ENCODE measurements around the gene RASGRP3. TPM values are rescaled to one million over a fixed set of nuclear protein-coding genes. Genes with fewer than 3 reads are reported as not detected.

Gene RASGRP3
- total and polyA plus RNA-seq, 2 donors (not counting 3 experiments of a cell fraction or from before 2014, with no cell fraction given) = 16.0 to 39.6 TPM

DNA sequence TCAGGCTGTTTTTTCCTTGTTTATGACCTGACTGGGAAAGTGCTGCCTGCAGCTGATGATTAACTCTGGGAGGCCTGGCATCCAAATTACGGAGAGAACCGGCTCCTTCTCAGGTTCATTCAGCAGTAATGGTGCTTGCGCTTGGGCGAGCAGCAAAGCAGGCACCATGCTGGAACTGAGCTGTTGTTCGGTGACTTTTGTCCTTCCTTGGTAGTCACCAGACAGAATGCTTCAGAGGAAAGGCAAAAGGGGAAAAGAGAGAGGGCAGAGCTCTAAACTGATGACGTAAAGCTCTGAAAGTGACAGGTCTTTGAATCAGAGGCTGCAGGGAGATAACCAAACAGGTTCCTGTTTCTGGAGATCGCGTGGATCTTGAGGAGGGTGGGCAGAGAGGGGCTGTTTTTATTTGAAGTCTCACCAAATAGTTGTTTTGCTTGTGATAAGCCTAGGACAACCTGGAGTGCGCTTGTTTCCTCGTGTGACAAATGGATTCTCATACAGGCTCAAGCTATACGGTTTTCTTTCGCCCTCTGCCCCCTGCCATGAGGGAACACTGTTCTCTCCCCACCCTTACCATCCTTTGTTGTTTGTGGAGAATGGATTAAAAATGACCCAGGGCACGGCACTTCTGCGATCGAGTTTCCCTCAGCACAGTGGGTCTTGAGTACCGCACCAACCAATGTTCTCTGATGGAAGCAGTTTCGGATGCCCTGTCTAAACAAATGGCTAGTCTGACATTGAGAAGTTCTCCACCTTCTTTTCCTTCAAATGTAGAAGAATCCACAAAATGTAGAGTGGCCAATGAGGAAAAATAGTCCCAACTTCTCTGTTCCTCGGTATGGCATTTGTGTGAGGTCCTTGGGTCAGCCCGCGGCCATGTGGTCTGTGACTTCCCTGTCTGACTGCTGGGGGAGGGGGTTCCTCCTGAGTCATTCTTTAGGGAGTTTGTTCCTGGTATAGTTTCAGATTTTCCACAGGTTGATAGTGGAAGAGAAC lies 1.3 kb downstream of the RASGRP3 start:
- BruUV-seq (replicated peaks) = no TSS peak
- H3K9me1 ChIP-seq (replicated peaks; ENCODE audit: control insufficient read depth, extremely low read depth, insufficient read depth, low read length) = no peaks in the 10 kb centered on the region
- peaks cover 23% of the 10 kb centered on the region for H3K4me1 ChIP-seq (ENCODE audit: control insufficient read depth, extremely low read depth, insufficient read depth, low read length)
- H3K9ac ChIP-seq (replicated peaks; ENCODE audit: extremely low read depth, insufficient read depth, low read length) = no peak overlapping the region
- H3K4me3 ChIP-seq (replicated peaks in 1 of 3; ENCODE audit: insufficient read depth in 1 of 3, low read depth in 1 of 3, low read length in 3 of 3) = no peak overlapping the region
- H3K4me2 ChIP-seq (ENCODE audit: insufficient read depth, low read length) = peak overlapping the region; percentile 87
- CTCF ChIA-PET = interaction anchor here (0.9 to 2.4 kb wide), 2 partner anchors 37 to 105 kb away, joined by 4 to 10 read pairs; no protein-coding TSS in a partner anchor
- TF ChIP-seq EZH2 (IDR thresholded peaks at IDR 0.05; ENCODE audit: borderline replicate concordance, low read depth, low read length, severe bottlenecking) = no peak
- no peak for TF ChIP-seq MYC (IDR thresholded peaks at IDR 0.05; ENCODE audit: low read depth, low read length)
- TF ChIP-seq JUN (IDR thresholded peaks at IDR 0.05; ENCODE audit: borderline replicate concordance, insufficient read depth, insufficient read length, low read depth) = no peak
- no peak for TF ChIP-seq POLR2AphosphoS5 (IDR thresholded peaks at IDR 0.05; ENCODE audit: insufficient read depth, low read depth, low read length)
- no peak for TF ChIP-seq GATA2 (IDR thresholded peaks at IDR 0.05; ENCODE audit: insufficient read depth, insufficient read length, low read depth, low read length)
- TF ChIP-seq, protein P1, sequence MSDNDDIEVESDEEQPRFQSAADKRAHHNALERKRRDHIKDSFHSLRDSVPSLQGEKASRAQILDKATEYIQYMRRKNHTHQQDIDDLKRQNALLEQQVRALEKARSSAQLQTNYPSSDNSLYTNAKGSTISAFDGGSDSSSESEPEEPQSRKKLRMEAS (IDR thresholded peaks at IDR 0.05; ENCODE audit: insufficient read depth, insufficient read length) = no peak
- TF ChIP-seq FOS (IDR thresholded peaks at IDR 0.05; ENCODE audit: borderline replicate concordance, insufficient read depth, low read length) = no peak
- no peak for TF ChIP-seq POLR2A (IDR thresholded peaks at IDR 0.05; ENCODE audit: low read depth, low read length)
- TF ChIP-seq, protein P2, sequence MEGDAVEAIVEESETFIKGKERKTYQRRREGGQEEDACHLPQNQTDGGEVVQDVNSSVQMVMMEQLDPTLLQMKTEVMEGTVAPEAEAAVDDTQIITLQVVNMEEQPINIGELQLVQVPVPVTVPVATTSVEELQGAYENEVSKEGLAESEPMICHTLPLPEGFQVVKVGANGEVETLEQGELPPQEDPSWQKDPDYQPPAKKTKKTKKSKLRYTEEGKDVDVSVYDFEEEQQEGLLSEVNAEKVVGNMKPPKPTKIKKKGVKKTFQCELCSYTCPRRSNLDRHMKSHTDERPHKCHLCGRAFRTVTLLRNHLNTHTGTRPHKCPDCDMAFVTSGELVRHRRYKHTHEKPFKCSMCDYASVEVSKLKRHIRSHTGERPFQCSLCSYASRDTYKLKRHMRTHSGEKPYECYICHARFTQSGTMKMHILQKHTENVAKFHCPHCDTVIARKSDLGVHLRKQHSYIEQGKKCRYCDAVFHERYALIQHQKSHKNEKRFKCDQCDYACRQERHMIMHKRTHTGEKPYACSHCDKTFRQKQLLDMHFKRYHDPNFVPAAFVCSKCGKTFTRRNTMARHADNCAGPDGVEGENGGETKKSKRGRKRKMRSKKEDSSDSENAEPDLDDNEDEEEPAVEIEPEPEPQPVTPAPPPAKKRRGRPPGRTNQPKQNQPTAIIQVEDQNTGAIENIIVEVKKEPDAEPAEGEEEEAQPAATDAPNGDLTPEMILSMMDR (IDR thresholded peaks at IDR 0.05; ENCODE audit: extremely low read depth in 1 of 2, insufficient read depth in 1 of 2, low read depth in 1 of 2, low read length in 2 of 2) = no peak
- H2AFZ ChIP-seq (ENCODE audit: low read depth, low read length) = no peak overlapping the region
- peaks cover 3% of the 10 kb centered on the region in 2 experiments for H3K27me3 ChIP-seq (ENCODE audit: control insufficient read depth in 2 of 2, insufficient read depth in 2 of 2, low read length in 2 of 2)
- FAIRE-seq (no peak), DNase-seq (ENCODE audit: low read depth, low spot score) (peak; percentile 36)
- dilution Hi-C loops (cut with MboI; ENCODE audit: extremely low pct_ligation_motif_present, low sequenced_read_pairs) (no loop called here), intact Hi-C loops (cut with micrococcal nuclease) (loop anchor here (2.0 kb wide), 2 partner anchors 65 to 135 kb away; no protein-coding TSS in a partner anchor)
- POLR2A ChIA-PET = interaction anchor here (0.9 kb wide), 1 partner anchor 77 kb away, joined by 4 read pairs; no protein-coding TSS in a partner anchor
- no peaks in the 10 kb centered on the region for H4K20me1 ChIP-seq (replicated peaks; ENCODE audit: control insufficient read depth, extremely low read depth, insufficient read depth, low read length)
- no peaks in the 10 kb centered on the region for H3K79me2 ChIP-seq (ENCODE audit: control insufficient read depth, insufficient read depth, low read length)
- no peaks in the 10 kb centered on the region for H3K36me3 ChIP-seq (ENCODE audit: control insufficient read depth in 2 of 2, extremely low read depth in 1 of 2, insufficient read depth in 2 of 2, low read length in 2 of 2)
- no peak overlapping the region for H3K27ac ChIP-seq (ENCODE audit: insufficient read depth, low read depth, low read length)
- H3K9me3 ChIP-seq (replicated peaks; ENCODE audit: control insufficient read depth, insufficient read depth, low read length) = no peaks in the 10 kb centered on the region

Measured in endothelial cell of umbilical vein (primary cell).